ELF-1 (cell line): ENCODE data around the gene UGT1A3.
"Not testable (repeated sequence)": the region's sequence is repeated elsewhere in the genome, so short reads cannot be mapped to it uniquely, and the experiment has no call there.

Source experiments
- DNase-seq: peaks from one replicate; pipeline ENCODE4 v3.0.0-alpha.2; 2016; ENCODE audit warnings: low read depth, low spot score

The UGT1A3 gene

GRCh38 chr2:233728723-233729301 lies at the start of gene UGT1A3:
TSS of gene UGT1A3 (plus strand) at chr2:233729042. CDS start at chr2:233729127, 85 bp downstream.
- no peak for DNase-seq

- DNase-seq = no peak
Measured at GRCh38 chr2:233679196-233679595, 49.6 kb upstream of the UGT1A3 start.

- no peak for DNase-seq
Measured at GRCh38 chr2:233680361-233681045, 48.3 kb upstream of the UGT1A3 start.

GRCh38 chr2:233681521-233682099 lies 47.2 kb upstream of the UGT1A3 start, which contains the start of gene UGT1A7:
TSS of gene UGT1A7 (plus strand) at chr2:233681901. CDS start at chr2:233681938, 37 bp downstream.
- DNase-seq = no peak

GRCh38 chr2:233684640-233685039 lies 44.2 kb upstream of the UGT1A3 start:
- no peak for DNase-seq

GRCh38 chr2:233686928-233687327 lies 41.9 kb upstream of the UGT1A3 start:
- no peak for DNase-seq

- no peak for DNase-seq
Measured at GRCh38 chr2:233688341-233688740, 40.5 kb upstream of the UGT1A3 start.

GRCh38 chr2:233689031-233689430 lies 39.8 kb upstream of the UGT1A3 start:
- no peak for DNase-seq

- no peak for DNase-seq
Measured at GRCh38 chr2:233689501-233689900, 39.3 kb upstream of the UGT1A3 start.

GRCh38 chr2:233690444-233690843 lies 38.4 kb upstream of the UGT1A3 start:
- no peak for DNase-seq

GRCh38 chr2:233691443-233692433 lies 37.1 kb upstream of the UGT1A3 start:
- no peak for DNase-seq

GRCh38 chr2:233692648-233693047 lies 36.2 kb upstream of the UGT1A3 start, which contains the start of gene UGT1A6:
TSS of gene UGT1A6 (plus strand) at chr2:233692890. CDS start at chr2:233693005, 115 bp downstream.
- DNase-seq = no peak

- DNase-seq = no peak
Measured at GRCh38 chr2:233693963-233694362, 34.9 kb upstream of the UGT1A3 start.

GRCh38 chr2:233698740-233699139 lies 30.1 kb upstream of the UGT1A3 start:
- DNase-seq = no peak

- no peak for DNase-seq
Measured at GRCh38 chr2:233699424-233700027, 29.3 kb upstream of the UGT1A3 start.

GRCh38 chr2:233700028-233700635 lies 28.7 kb upstream of the UGT1A3 start:
- peak; percentile 31 for DNase-seq

- DNase-seq = not testable (repeated sequence)
Measured at GRCh38 chr2:233700842-233701241, 28.0 kb upstream of the UGT1A3 start.

GRCh38 chr2:233702238-233702637 lies 26.6 kb upstream of the UGT1A3 start:
- DNase-seq = no peak

GRCh38 chr2:233705911-233706506 lies 22.8 kb upstream of the UGT1A3 start:
- DNase-seq = no peak

GRCh38 chr2:233706720-233707119 lies 22.1 kb upstream of the UGT1A3 start:
- no peak for DNase-seq
